Measurements from ENCODE around the gene MSH3.

DNA sequence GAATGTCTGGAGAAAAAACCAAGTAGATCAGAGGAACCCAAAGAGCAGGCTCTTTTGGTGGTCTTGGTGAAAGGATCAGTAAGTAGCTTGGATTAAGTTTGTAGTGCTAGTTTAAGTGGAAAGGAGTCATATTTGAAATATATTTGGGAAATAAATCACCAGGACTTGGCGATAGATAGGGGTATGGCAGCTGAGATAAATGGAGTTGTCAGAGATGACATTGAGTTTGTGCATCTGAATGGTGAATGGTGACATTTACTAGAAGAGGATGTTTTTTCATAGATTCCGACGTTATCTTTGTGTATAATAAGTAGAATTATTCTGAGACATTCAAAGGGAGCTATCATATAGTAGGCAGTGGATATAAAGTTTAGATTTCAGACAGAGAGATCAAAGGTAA is 162.1 kb downstream of the MSH3 start:
- TF ChIP-seq ZFP69B (tag by site-specific recombination; IDR thresholded peaks at IDR 0.05), result no peak
- no peak for TF ChIP-seq ZBTB7A (tag by site-specific recombination; IDR thresholded peaks at IDR 0.05; ENCODE audit: low read depth)
- TF ChIP-seq ZNF664 (tag by site-specific recombination; IDR thresholded peaks at IDR 0.05), result no peak
- no peak for TF ChIP-seq CTCF (tag by site-specific recombination; IDR thresholded peaks at IDR 0.05)
- TF ChIP-seq, protein P1, sequence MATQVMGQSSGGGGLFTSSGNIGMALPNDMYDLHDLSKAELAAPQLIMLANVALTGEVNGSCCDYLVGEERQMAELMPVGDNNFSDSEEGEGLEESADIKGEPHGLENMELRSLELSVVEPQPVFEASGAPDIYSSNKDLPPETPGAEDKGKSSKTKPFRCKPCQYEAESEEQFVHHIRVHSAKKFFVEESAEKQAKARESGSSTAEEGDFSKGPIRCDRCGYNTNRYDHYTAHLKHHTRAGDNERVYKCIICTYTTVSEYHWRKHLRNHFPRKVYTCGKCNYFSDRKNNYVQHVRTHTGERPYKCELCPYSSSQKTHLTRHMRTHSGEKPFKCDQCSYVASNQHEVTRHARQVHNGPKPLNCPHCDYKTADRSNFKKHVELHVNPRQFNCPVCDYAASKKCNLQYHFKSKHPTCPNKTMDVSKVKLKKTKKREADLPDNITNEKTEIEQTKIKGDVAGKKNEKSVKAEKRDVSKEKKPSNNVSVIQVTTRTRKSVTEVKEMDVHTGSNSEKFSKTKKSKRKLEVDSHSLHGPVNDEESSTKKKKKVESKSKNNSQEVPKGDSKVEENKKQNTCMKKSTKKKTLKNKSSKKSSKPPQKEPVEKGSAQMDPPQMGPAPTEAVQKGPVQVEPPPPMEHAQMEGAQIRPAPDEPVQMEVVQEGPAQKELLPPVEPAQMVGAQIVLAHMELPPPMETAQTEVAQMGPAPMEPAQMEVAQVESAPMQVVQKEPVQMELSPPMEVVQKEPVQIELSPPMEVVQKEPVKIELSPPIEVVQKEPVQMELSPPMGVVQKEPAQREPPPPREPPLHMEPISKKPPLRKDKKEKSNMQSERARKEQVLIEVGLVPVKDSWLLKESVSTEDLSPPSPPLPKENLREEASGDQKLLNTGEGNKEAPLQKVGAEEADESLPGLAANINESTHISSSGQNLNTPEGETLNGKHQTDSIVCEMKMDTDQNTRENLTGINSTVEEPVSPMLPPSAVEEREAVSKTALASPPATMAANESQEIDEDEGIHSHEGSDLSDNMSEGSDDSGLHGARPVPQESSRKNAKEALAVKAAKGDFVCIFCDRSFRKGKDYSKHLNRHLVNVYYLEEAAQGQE (tag by site-specific recombination; IDR thresholded peaks at IDR 0.05), result no peak
- TF ChIP-seq ZNF513 (tag by site-specific recombination; IDR thresholded peaks at IDR 0.05), result no peak
- TF ChIP-seq ZNF571 (tag by site-specific recombination; IDR thresholded peaks at IDR 0.05), result no peak
- no peak for TF ChIP-seq IKZF3 (tag by site-specific recombination; IDR thresholded peaks at IDR 0.05)
- TF ChIP-seq, protein P2, sequence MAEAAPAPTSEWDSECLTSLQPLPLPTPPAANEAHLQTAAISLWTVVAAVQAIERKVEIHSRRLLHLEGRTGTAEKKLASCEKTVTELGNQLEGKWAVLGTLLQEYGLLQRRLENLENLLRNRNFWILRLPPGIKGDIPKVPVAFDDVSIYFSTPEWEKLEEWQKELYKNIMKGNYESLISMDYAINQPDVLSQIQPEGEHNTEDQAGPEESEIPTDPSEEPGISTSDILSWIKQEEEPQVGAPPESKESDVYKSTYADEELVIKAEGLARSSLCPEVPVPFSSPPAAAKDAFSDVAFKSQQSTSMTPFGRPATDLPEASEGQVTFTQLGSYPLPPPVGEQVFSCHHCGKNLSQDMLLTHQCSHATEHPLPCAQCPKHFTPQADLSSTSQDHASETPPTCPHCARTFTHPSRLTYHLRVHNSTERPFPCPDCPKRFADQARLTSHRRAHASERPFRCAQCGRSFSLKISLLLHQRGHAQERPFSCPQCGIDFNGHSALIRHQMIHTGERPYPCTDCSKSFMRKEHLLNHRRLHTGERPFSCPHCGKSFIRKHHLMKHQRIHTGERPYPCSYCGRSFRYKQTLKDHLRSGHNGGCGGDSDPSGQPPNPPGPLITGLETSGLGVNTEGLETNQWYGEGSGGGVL (tag by site-specific recombination; IDR thresholded peaks at IDR 0.05), result no peak
- TF ChIP-seq ZSCAN16 (tag by site-specific recombination; IDR thresholded peaks at IDR 0.05), result no peak
- TF ChIP-seq GLI4 (tag by site-specific recombination; IDR thresholded peaks at IDR 0.05), result no peak
- TF ChIP-seq ZNF501 (tag by site-specific recombination; IDR thresholded peaks at IDR 0.05), result no peak
- TF ChIP-seq ZNF785 (tag by site-specific recombination; IDR thresholded peaks at IDR 0.05), result no peak

All from HEK293 (cell line).